Measurements from ENCODE around the gene ITGA8. TPM values are rescaled to one million over a fixed set of nuclear protein-coding genes. Genes with fewer than 3 reads are reported as not detected.

Gene ITGA8
- total RNA-seq, 1 donor from 2014 or later = 0.13 TPM

DNA sequence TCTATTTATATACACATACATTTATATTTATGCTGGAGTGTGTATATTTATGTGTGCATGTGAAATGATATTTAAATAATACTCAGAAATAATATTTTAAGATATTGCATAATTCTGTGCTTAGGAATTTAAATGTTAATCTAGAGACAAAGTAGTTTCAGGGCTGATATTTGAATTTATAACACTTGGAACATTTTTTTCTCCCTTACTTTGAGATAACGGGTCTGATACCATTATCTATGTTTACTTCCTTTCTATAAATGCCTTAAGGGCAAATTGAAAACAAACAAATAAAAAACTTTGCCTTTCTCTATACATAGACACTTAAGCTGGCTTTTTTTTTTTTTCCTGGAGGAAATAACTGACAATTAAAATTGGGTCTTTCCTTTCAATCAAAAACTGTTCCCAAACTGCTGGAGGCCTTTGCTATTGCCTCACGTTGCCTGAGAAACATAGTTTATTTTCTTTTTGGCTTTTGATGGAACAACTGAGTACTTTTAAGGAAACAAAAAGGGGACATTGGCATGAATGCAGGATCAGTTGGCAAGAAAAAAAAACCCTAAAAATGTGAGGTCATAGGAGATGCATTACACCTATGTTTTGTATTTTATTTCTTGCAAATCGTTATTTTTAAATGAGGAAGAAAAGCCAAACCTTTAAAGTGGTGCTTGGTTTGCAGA lies 98.7 kb downstream of the ITGA8 start:
- Histone ChIP-seq H3K36me3 (ENCODE audit: control insufficient read depth, insufficient read depth, low read length) (no peaks in the 10 kb centered on the region), H3K4me3 (ENCODE audit: low read depth, low read length) (no peak overlapping the region), H3K27me3 (ENCODE audit: control insufficient read depth, insufficient read depth, low read length) (no peaks in the 10 kb centered on the region)
- TF ChIP-seq, protein P1, sequence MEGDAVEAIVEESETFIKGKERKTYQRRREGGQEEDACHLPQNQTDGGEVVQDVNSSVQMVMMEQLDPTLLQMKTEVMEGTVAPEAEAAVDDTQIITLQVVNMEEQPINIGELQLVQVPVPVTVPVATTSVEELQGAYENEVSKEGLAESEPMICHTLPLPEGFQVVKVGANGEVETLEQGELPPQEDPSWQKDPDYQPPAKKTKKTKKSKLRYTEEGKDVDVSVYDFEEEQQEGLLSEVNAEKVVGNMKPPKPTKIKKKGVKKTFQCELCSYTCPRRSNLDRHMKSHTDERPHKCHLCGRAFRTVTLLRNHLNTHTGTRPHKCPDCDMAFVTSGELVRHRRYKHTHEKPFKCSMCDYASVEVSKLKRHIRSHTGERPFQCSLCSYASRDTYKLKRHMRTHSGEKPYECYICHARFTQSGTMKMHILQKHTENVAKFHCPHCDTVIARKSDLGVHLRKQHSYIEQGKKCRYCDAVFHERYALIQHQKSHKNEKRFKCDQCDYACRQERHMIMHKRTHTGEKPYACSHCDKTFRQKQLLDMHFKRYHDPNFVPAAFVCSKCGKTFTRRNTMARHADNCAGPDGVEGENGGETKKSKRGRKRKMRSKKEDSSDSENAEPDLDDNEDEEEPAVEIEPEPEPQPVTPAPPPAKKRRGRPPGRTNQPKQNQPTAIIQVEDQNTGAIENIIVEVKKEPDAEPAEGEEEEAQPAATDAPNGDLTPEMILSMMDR (IDR thresholded peaks at IDR 0.05; ENCODE audit: insufficient read depth, low read length, poor library complexity, severe bottlenecking) = no peak
- no peak for DNase-seq (ENCODE audit: low read depth)

DNA sequence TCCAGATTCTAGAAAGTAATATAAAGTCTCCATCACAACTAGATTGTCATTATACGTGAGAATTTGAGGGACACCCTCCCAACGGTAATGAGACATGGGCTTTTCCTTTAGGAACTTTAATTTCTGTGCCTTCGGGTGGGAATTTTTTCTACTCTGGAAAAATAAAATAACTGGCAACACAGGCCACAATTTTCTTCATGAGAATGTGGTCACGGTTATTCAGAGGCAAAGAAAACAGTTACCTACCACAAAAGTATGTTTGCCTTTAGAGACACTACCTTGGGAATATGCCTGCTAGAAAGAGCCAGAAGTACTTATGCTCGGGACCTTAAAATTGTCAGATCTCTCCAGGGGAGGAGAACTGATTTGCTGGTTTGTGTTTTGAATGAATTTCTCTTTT lies 99.4 kb downstream of the ITGA8 start:
- Histone ChIP-seq H3K4me3 (ENCODE audit: low read depth, low read length) (no peak overlapping the region), H3K36me3 (ENCODE audit: control insufficient read depth, insufficient read depth, low read length) (no peaks in the 10 kb centered on the region), H3K27me3 (ENCODE audit: control insufficient read depth, insufficient read depth, low read length) (no peaks in the 10 kb centered on the region)
- DNase-seq (ENCODE audit: low read depth) = no peak
- TF ChIP-seq, protein P1 (IDR thresholded peaks at IDR 0.05; ENCODE audit: insufficient read depth, low read length, poor library complexity, severe bottlenecking) = no peak

DNA sequence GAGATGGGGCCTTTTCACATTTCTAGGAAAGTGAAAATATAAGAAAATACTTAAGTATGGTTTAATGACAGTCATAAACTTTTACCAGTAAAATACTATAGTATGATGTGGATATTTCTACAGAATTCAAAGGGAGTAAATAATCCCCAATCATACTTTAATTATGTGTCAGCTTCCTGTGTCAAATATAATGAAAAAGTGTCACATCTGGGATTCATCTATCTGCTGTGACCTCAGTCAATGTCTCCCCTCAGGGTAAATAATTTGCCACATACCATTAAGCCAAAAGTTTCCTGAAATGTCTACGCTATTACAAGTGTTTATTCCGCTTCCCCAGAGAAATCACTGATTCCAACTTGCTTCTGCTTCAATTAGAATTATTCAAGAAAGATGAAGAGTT lies 110.5 kb downstream of the ITGA8 start:
- no peak for DNase-seq (ENCODE audit: low read depth)

DNA sequence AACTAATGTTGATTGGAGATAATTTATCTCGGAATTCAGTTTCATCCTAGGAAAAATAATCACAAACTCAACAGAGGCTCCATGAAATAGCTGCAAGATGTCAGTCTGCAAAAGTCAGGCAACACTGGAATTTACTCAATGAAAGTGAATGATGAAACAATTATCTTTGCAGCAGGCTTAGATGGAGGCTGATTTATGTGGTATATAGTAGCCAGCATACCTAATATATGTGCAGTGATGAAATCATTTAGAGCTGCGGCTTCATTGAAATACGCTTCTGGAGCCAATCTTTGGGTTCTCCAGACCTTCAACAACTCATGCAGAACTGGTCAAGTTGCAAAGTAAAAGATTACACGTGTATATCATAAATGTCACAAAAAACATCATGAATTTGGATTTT lies 113.3 kb downstream of the ITGA8 start:
- no peak for DNase-seq (ENCODE audit: low read depth)
- Histone ChIP-seq H3K36me3 (ENCODE audit: control insufficient read depth, insufficient read depth, low read length) (no peaks in the 10 kb centered on the region), H3K4me3 (ENCODE audit: low read depth, low read length) (no peak overlapping the region), H3K27me3 (ENCODE audit: control insufficient read depth, insufficient read depth, low read length) (no peaks in the 10 kb centered on the region)
- TF ChIP-seq, protein P1 (IDR thresholded peaks at IDR 0.05; ENCODE audit: insufficient read depth, low read length, poor library complexity, severe bottlenecking) = no peak

More for the DNA sequence above, 110.5 kb downstream of the ITGA8 start:
- Histone ChIP-seq H3K27me3 (ENCODE audit: control insufficient read depth, insufficient read depth, low read length) (no peaks in the 10 kb centered on the region), H3K4me3 (ENCODE audit: low read depth, low read length) (no peak overlapping the region), H3K36me3 (ENCODE audit: control insufficient read depth, insufficient read depth, low read length) (no peaks in the 10 kb centered on the region)
- TF ChIP-seq, protein P1 (IDR thresholded peaks at IDR 0.05; ENCODE audit: insufficient read depth, low read length, poor library complexity, severe bottlenecking) = no peak

DNA sequence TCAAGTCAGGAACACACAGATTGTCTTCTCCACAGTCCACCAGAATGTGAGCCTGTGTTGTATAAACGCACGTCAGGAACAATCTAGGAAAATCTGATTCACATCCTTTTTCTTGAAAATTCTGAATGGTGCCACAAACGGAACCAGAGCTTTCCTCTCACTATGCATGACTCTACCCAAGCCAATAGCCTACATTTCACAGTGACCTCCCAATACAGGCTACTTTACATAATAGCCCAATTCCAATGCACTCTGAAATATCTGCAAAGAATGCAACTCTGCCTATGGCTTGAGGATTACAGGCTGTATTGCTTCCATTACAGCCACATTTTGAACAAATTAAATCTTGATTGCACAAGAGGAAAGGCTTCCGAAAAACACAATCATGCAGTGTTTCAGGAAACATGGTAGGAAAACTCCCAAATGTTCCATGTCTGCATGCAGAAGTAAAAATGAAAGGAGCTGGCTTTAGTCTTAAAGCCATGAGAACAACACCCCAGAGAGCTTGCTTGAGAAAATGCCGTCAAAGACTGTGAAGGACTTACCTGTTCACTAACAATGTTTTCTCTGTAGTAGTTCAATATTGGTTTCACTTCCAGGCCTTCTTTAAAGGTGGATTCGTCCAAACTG lies 113.9 kb downstream of the ITGA8 start:
- DNase-seq (ENCODE audit: low read depth) = no peak
- TF ChIP-seq, protein P1 (IDR thresholded peaks at IDR 0.05; ENCODE audit: insufficient read depth, low read length, poor library complexity, severe bottlenecking) = no peak
- Histone ChIP-seq H3K27me3 (ENCODE audit: control insufficient read depth, insufficient read depth, low read length) (no peaks in the 10 kb centered on the region), H3K4me3 (ENCODE audit: low read depth, low read length) (no peak overlapping the region), H3K36me3 (ENCODE audit: control insufficient read depth, insufficient read depth, low read length) (no peaks in the 10 kb centered on the region)

Data from kidney epithelial cell (primary cell).